HEK293T (cell line): ENCODE results near the gene HAUS3.
"Not testable (repeated sequence)": the region's sequence is repeated elsewhere in the genome, so short reads cannot be mapped to it uniquely, and the experiment has no call there.

Experiments used
- CTCF ChIA-PET: fragments of 350-600 bp; formaldehyde crosslinking; extraction: SDS; loops from one replicate; lab custom pipeline; 2021; ENCODE audit warnings: antibody characterized with exemption, inconsistent platforms; lab: Yijun Ruan, JAX
- POLR2A ChIA-PET: fragments of 350-600 bp; formaldehyde crosslinking; extraction: SDS; loops from one replicate; lab custom pipeline; 2020; ENCODE audit warnings: antibody characterized with exemption, inconsistent platforms; lab: Yijun Ruan, JAX
- DNase-seq: peaks from one replicate; pipeline ENCODE4 v3.0.0; 2012; ENCODE audit warnings: mixed read lengths; ENCODE audit errors: extremely low spot score
- ARNT ChIP-seq: fragments of 450-650 bp; IDR thresholded peaks from 2 replicates; pipeline ENCODE4 v1.6.1; 2017; ENCODE audit warnings: mild to moderate bottlenecking
- BHLHE40 ChIP-seq: fragments of 450-650 bp; IDR thresholded peaks from 2 replicates; pipeline ENCODE4 v1.6.1; 2016; ENCODE audit warnings: mild to moderate bottlenecking, moderate library complexity, borderline replicate concordance
- CTBP1 ChIP-seq: fragments of 450-650 bp; IDR thresholded peaks from 2 replicates; pipeline ENCODE4 v1.6.1; 2016; ENCODE audit warnings: borderline replicate concordance
- ELF4 ChIP-seq: fragments of 450-650 bp; IDR thresholded peaks from 2 replicates; pipeline ENCODE4 v1.6.1; 2017; ENCODE audit warnings: antibody characterized with exemption
- FOXA1 ChIP-seq: fragments of 450-650 bp; IDR thresholded peaks from 2 replicates; pipeline ENCODE4 v1.6.1; 2016; ENCODE audit warnings: mild to moderate bottlenecking
- FOXK2 ChIP-seq: fragments of 450-650 bp; IDR thresholded peaks from 2 replicates; pipeline ENCODE4 v1.6.1; 2016; ENCODE audit warnings: mild to moderate bottlenecking
- FOXM1 ChIP-seq: fragments of 450-650 bp; IDR thresholded peaks from 2 replicates; pipeline ENCODE4 v1.6.1; 2017; ENCODE audit warnings: mild to moderate bottlenecking, borderline replicate concordance
- HDGF ChIP-seq: fragments of 450-650 bp; IDR thresholded peaks from 2 replicates; pipeline ENCODE4 v1.6.1; 2017; ENCODE audit warnings: antibody characterized with exemption, borderline replicate concordance
- L3MBTL2 ChIP-seq: fragments of 450-650 bp; conservative IDR thresholded peaks from 2 replicates; pipeline ENCODE4 v1.6.1; 2016; ENCODE audit warnings: mild to moderate bottlenecking
- LEF1 ChIP-seq: fragments of 450-650 bp; IDR thresholded peaks from 2 replicates; pipeline ENCODE4 v1.6.1; 2017; ENCODE audit warnings: mild to moderate bottlenecking, borderline replicate concordance
- NFRKB ChIP-seq: fragments of 450-650 bp; IDR thresholded peaks from 2 replicates; pipeline ENCODE4 v1.6.1; 2016; ENCODE audit warnings: mild to moderate bottlenecking, moderate library complexity
- SP1 ChIP-seq: fragments of 450-650 bp; IDR thresholded peaks from 2 replicates; pipeline ENCODE4 v1.6.1; 2017
- SUZ12 ChIP-seq: fragments of 450-650 bp; IDR thresholded peaks from 2 replicates; pipeline ENCODE4 v1.6.1; 2016; ENCODE audit warnings: mild to moderate bottlenecking
- TARDBP ChIP-seq: fragments of 450-650 bp; IDR thresholded peaks from 2 replicates; pipeline ENCODE4 v1.6.1; 2016
- ZNF384 ChIP-seq: fragments of 450-650 bp; IDR thresholded peaks from 2 replicates; pipeline ENCODE4 v1.6.1; 2016
- TF ChIP-seq, protein P1 (sequence below): fragments of 450-650 bp; IDR thresholded peaks from 2 replicates; pipeline ENCODE4 v1.6.1; 2016

Gene HAUS3

DNA sequence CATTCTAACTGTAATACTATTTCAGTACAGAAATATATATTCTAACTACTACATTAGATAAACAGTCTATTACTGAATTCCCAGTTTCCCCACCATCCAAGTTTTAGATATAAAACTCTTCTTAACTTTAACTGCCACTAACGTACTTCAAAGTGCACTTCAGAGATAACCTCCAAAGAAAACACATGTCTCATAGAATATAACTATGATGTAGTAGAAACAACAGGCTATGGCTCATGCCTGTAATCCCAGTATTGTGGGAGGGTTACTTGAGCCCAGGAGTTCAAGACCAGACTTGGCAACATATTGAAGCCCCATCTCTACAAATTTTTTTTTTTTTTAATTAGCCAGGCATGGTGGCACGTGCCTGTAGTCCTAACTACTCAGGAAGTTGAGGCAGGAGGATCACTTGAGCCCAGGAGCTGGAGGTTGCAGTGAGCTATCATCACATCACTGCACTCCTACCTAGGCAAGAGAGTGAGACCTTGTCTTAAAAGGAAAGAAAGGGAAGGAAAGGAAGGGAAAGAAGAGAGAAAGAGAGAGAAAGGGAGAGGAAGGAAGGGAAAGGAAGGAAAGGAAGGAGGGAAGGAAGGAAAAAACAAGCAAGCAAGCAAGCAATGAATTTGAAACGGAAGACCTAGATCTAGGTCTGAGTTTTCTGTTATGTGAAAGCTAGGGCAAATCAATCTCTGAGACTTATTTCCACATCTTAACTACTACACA, 4.8 kb downstream of the HAUS3 start:
- CTCF ChIA-PET = interaction anchor here (1.3 kb wide), 1 partner anchor 17 kb away, joined by 4 read pairs; no protein-coding TSS in a partner anchor
- no peak for TF ChIP-seq ELF4
- TF ChIP-seq FOXA1 = no peak
- no peak for TF ChIP-seq TARDBP
- TF ChIP-seq LEF1 = no peak
- no peak for TF ChIP-seq SUZ12
- POLR2A ChIA-PET = interaction anchor here (0.9 kb wide), 1 partner anchor 231 kb away, joined by 3 read pairs; no protein-coding TSS in a partner anchor
- DNase-seq = no peak

DNA sequence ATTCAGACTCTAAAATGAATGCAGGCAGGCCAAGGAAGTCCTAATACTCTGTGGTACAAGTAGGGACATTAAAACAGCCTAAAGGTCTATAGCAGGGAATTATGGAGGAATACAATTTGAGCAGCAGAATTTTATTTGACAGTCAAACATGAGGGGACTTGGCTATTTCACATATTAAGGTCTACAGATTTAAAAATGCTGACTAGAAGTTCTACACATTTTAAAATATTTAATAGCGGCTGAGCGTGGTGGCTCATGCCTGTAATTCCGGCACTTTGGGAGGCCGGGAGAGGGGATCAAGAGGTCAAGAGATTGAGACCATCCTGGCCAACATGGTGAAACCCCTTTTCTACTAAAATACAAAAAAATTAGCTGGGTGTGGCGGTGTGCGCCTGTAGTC, 10.8 kb downstream of the HAUS3 start:
- TF ChIP-seq HDGF = no peak
- TF ChIP-seq LEF1 = no peak
- no peak for TF ChIP-seq FOXA1
- no peak for TF ChIP-seq SP1
- TF ChIP-seq, protein P1, sequence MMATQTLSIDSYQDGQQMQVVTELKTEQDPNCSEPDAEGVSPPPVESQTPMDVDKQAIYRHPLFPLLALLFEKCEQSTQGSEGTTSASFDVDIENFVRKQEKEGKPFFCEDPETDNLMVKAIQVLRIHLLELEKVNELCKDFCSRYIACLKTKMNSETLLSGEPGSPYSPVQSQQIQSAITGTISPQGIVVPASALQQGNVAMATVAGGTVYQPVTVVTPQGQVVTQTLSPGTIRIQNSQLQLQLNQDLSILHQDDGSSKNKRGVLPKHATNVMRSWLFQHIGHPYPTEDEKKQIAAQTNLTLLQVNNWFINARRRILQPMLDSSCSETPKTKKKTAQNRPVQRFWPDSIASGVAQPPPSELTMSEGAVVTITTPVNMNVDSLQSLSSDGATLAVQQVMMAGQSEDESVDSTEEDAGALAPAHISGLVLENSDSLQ = no peak
- no peak for TF ChIP-seq SUZ12
- TF ChIP-seq ZNF384 = no peak
- no peak for TF ChIP-seq NFRKB
- TF ChIP-seq FOXK2 = no peak
- TF ChIP-seq L3MBTL2 = no peak
- no peak for TF ChIP-seq BHLHE40
- TF ChIP-seq CTBP1 = no peak
- TF ChIP-seq ARNT = no peak
- DNase-seq = no peak
- CTCF ChIA-PET = no interaction called here
- POLR2A ChIA-PET = no interaction called here

DNA sequence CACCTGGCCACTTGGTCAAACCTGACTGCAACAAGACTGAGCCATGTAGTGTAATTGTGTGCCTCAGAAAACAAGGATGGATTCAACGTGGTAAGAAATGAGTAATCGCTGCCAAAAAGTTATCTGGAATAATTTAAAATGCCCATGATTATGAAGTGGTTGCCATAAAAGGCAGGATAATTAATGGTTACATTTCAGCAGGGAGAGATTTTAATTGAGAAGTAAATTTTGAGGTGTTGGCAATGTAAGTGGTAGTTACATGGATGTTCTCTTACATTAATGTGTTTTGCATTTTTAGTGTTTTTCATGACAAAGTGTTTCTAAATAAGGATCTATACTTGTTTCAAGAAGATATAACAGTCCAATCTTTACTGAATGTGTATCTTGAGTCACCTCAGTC, 15.7 kb downstream of the HAUS3 start:
- DNase-seq = no peak
- CTCF ChIA-PET = no interaction called here
- POLR2A ChIA-PET = interaction anchor here (1.2 kb wide), 1 partner anchor 16 kb away, joined by 3 read pairs; no protein-coding TSS in a partner anchor
- TF ChIP-seq ZNF384 = no peak
- TF ChIP-seq ARNT = no peak
- no peak for TF ChIP-seq FOXA1
- TF ChIP-seq NFRKB = no peak
- no peak for TF ChIP-seq ELF4
- TF ChIP-seq CTBP1 = no peak
- TF ChIP-seq HDGF = no peak
- TF ChIP-seq FOXK2 = no peak
- no peak for TF ChIP-seq LEF1
- TF ChIP-seq BHLHE40 = no peak
- TF ChIP-seq, protein P1 = no peak
- no peak for TF ChIP-seq L3MBTL2
- no peak for TF ChIP-seq FOXM1
- no peak for TF ChIP-seq SP1
- TF ChIP-seq SUZ12 = no peak
- no peak for TF ChIP-seq TARDBP

DNA sequence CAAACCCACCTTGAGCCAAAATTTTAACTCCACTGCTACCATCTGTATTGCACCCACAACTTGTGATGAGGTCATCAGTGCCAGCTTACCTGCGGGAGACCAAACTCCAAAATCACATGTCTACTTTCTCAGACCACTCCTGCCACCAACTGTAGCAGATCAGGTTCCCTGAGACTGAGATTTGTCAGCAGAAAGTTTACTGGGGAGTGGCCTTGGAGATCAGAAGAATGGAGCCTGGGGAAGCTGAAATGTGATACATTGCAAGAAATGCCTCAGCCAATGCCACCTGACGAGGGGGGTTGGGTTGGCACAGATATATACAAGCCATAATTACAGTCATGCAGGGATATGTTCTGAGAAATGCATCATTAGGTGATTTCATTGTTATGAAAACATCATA, 19.1 kb downstream of the HAUS3 start:
- no peak for TF ChIP-seq ELF4
- TF ChIP-seq CTBP1 = no peak
- TF ChIP-seq HDGF = no peak
- TF ChIP-seq ZNF384 = no peak
- TF ChIP-seq LEF1 = no peak
- no peak for TF ChIP-seq SUZ12
- TF ChIP-seq, protein P1 = no peak
- TF ChIP-seq FOXK2 = no peak
- no peak for TF ChIP-seq TARDBP
- no peak for TF ChIP-seq ARNT
- TF ChIP-seq BHLHE40 = no peak
- no peak for TF ChIP-seq L3MBTL2
- no peak for TF ChIP-seq SP1
- TF ChIP-seq NFRKB = no peak
- TF ChIP-seq FOXA1 = no peak
- TF ChIP-seq FOXM1 = no peak
- POLR2A ChIA-PET = no interaction called here
- CTCF ChIA-PET = no interaction called here
- no peak for DNase-seq

DNA sequence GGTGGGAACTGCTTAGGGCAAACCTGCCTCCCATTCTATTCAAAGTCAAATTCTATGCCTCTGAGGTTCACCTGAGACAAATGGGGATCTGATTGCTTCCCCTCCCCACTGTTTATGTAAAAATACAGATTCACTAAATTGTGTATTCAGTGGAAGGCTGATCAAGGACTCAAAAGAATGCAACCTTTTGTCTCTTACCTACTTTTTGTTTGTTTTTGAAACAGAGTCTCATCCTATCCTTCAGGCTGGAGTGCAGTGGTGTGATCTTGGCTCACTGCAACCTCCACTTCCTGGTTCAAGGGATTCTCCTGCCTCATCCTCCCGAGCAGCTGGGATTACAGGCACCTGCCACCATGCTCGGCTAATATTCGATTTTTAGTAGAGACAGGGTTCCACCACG, 20.5 kb downstream of the HAUS3 start:
- POLR2A ChIA-PET = interaction anchor here (2.4 kb wide), 1 partner anchor 19 kb away, joined by 8 read pairs; no protein-coding TSS in a partner anchor
- DNase-seq = not testable (repeated sequence)
- CTCF ChIA-PET = interaction anchor here (0.7 to 2.5 kb wide), 6 partner anchors 13 to 469 kb away, joined by 3 to 18 read pairs (median 4); no protein-coding TSS in a partner anchor

DNA sequence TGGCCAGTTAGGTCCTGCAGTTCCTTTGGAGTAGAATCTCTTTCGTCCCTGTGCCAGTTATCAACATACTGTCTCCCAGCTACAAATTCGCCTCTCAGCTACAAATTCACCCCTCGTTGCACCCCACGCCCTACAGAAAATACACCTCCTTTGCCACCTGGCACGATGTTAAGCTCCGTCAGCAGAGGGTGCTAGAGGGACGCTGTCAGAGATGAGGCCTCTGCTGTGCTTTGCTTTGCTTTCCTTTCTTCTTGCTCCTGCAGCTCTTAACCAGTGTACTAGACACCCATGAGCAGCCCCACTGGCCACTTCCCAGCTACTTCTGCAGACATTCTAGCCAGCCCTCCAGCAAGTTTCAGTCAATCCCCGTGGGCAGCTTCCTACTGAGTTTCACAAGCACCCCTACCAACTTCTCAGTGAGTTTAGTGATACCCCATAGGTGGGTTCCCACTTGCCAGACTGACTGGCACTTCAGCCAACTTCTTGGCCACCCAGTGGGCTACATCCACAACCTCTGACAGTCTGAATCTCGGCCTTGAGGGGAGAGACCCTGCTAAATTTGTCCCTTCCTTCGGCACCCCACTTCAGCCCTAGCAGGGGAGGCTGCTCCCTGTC, 21.8 kb downstream of the HAUS3 start:
- peak; percentile 79 for DNase-seq
- CTCF ChIA-PET = interaction anchor here (0.6 to 2.5 kb wide), 19 partner anchors 11 to 471 kb away, joined by 3 to 18 read pairs (median 4); partner anchors contain the start of genes CFAP99, HAUS3 and POLN
- TF ChIP-seq LEF1 = no peak
- no peak for TF ChIP-seq FOXA1
- TF ChIP-seq FOXM1 = no peak
- no peak for TF ChIP-seq CTBP1
- TF ChIP-seq ELF4 = no peak
- TF ChIP-seq HDGF = no peak
- POLR2A ChIA-PET = interaction anchor here (0.7 to 2.4 kb wide), 3 partner anchors 21 to 196 kb away, joined by 3 to 8 read pairs (median 3); no protein-coding TSS in a partner anchor
